Measurements from ENCODE around the gene DDIAS. TPM values are rescaled to one million over a fixed set of nuclear protein-coding genes. Genes with fewer than 3 reads are reported as not detected.

DDIAS gene
- total and polyA plus RNA-seq, 7 donors: 0.21 to 6.6 (median 1.4) TPM

DNA sequence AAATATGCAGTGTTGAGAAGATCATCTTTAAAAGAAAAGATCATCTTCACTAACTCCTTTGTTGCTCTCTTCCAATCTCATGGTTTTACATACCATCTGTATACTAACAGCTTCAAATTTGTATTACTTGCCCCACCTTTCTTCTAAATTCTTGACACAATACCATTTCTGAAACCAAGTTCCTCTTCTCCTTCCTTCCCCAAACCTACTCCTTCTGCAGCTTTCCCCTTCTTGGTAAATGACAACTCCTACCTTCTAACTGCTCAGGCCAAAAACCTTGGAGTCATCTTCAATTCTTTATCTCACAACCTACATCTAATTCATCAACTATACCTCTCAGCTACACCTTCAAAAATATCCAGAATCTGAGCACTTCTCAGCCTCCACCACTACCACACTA, 10.6 kb upstream of the DDIAS start:
- DNase-seq: no peak
- TF ChIP-seq, protein P1, sequence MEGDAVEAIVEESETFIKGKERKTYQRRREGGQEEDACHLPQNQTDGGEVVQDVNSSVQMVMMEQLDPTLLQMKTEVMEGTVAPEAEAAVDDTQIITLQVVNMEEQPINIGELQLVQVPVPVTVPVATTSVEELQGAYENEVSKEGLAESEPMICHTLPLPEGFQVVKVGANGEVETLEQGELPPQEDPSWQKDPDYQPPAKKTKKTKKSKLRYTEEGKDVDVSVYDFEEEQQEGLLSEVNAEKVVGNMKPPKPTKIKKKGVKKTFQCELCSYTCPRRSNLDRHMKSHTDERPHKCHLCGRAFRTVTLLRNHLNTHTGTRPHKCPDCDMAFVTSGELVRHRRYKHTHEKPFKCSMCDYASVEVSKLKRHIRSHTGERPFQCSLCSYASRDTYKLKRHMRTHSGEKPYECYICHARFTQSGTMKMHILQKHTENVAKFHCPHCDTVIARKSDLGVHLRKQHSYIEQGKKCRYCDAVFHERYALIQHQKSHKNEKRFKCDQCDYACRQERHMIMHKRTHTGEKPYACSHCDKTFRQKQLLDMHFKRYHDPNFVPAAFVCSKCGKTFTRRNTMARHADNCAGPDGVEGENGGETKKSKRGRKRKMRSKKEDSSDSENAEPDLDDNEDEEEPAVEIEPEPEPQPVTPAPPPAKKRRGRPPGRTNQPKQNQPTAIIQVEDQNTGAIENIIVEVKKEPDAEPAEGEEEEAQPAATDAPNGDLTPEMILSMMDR (IDR thresholded peaks at IDR 0.05): no peak
- no peaks in the 10 kb centered on the region for H3K9me3 ChIP-seq
- H3K4me1 ChIP-seq: peaks cover 13% of the 10 kb centered on the region
- intact Hi-C loops (cut with DNase I): no loop called here
- no peak overlapping the region for H3K27ac ChIP-seq
- no peaks in the 10 kb centered on the region for H3K27me3 ChIP-seq (ENCODE audit: insufficient read depth in 3 of 3, low read length in 2 of 3)
- H3K4me3 ChIP-seq: no peak overlapping the region
- H3K36me3 ChIP-seq (ENCODE audit: insufficient read depth in 1 of 2, low read depth in 1 of 2): no peaks in the 10 kb centered on the region
- no peak for ATAC-seq

DNA sequence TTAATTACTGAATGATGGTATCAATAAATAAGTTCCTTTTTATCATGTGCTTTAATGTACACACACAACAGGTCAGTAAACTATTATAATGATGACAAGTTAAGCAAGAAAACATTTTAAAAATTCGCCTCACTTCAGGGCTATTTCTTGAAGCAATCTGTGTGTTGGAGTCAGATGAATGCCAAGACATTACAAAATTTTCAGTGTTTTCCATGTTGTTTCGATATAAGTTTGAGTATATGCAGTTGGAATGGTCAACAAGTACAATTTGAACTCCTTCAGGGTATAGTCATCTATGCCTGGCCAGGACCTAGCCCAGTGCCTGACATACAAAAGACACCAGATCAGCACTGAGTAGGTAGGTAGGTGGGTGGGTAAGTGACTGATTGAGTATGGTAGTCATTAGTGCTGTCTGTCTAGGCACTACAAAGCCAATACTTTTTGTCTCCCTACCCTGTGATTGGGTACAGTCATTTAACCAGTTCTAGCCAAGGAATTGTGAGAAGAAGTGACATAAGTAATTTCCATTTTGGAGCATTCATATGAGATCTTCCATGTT, 8.8 kb upstream of the DDIAS start:
- TF ChIP-seq, protein P1 (IDR thresholded peaks at IDR 0.05): no peak
- H3K27ac ChIP-seq: no peak overlapping the region
- no peaks in the 10 kb centered on the region for H3K9me3 ChIP-seq
- WGBS, 3 donors: 89 to 94% (median 89%) methylated on average over 2 of the region's 2 CpGs
- H3K27me3 ChIP-seq (ENCODE audit: insufficient read depth in 3 of 3, low read length in 2 of 3): no peaks in the 10 kb centered on the region
- no peak overlapping the region for H3K4me3 ChIP-seq
- ATAC-seq: no peak
- H3K4me1 ChIP-seq: peaks cover 13% of the 10 kb centered on the region
- no peak for DNase-seq
- intact Hi-C loops (cut with DNase I): no loop called here
- no peaks in the 10 kb centered on the region for H3K36me3 ChIP-seq (ENCODE audit: insufficient read depth in 1 of 2, low read depth in 1 of 2)

DNA sequence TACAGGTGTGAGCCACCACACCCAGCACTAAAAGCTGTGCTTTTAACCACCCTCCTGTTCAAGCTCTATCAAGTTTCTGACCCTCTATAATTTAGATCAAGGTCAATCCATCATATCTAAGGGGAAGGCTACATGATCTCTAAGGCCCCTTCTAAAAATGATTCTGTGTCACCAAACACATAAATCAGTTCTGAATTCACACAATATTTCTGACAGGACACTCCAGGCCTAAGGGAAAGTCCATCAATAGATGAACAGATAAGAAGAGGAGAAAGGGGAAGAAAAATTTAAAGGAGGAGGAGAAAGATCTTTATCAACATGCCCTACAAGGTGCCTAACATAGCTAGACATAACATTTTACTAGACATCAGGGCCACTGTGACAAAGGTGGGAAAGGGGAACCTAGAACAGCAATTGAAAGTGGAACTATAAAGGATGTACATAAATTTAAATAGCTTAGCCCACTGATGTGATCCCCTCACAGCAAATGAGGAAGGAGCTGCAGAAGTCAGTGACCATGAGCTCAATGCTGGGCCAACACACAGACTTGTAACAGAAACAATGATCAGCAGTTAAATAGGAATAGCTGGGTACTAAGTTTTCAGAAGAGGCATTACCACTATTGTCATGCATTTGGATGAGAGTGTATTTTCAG, 6.0 kb upstream of the DDIAS start:
- DNase-seq: no peak
- Histone ChIP-seq H3K9me3 (no peaks in the 10 kb centered on the region), H3K27me3 (ENCODE audit: insufficient read depth in 3 of 3, low read length in 2 of 3) (no peaks in the 10 kb centered on the region), H3K4me3 (no peak overlapping the region), H3K36me3 (ENCODE audit: insufficient read depth in 1 of 2, low read depth in 1 of 2) (no peaks in the 10 kb centered on the region), H3K27ac (no peak overlapping the region), H3K4me1 (peaks cover 23% of the 10 kb centered on the region)
- TF ChIP-seq, protein P1 (IDR thresholded peaks at IDR 0.05): no peak
- ATAC-seq: no peak
- intact Hi-C loops (cut with DNase I): no loop called here

DNA sequence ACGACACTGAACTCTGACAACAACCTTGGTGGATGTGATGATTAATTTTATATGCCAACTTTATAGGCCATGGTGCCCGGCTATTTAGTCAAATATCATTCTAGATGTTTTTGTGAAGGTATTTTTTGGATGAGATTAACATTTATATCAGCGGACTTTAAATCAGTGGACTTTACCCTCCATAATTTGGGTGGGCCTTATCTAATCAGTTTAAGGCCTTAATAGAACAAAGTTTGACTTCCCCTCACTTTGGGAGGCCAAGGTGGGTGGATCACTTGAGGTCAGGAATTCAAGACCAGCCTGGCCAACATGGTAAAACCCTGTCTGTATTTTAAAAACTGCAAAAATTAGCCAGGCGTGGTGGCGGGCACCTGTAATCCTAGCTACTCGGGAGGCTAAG, 5.4 kb upstream of the DDIAS start:
- Histone ChIP-seq H3K27me3 (ENCODE audit: insufficient read depth in 3 of 3, low read length in 2 of 3) (no peaks in the 10 kb centered on the region), H3K27ac (no peak overlapping the region), H3K4me3 (no peak overlapping the region), H3K4me1 (peaks cover 23% of the 10 kb centered on the region), H3K9me3 (no peaks in the 10 kb centered on the region), H3K36me3 (ENCODE audit: insufficient read depth in 1 of 2, low read depth in 1 of 2) (no peaks in the 10 kb centered on the region)
- no peak for ATAC-seq
- no peak for DNase-seq
- WGBS, 3 donors: 96 to 97% (median 96%) methylated on average over 6 of the region's 6 CpGs
- TF ChIP-seq, protein P1 (IDR thresholded peaks at IDR 0.05): no peak
- intact Hi-C loops (cut with DNase I): no loop called here

DNA sequence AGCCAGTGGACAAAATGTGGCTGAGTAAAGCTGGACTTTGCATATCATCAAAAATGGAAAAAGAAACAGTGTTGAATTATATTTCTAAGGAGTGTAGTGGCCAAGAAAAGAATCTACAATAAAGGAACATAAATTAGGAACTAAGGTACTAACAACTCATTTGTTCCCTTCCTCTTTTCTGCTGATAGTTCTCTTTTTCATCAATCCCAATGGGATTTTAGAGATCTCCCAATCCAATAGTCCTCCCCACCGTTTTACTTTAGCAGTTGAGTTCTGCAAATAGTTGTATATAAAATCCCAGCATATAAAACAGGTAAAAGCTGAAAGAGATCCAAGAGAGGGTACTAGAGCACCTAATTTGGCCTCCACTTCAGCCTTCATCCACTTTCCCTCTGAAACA, 3.3 kb upstream of the DDIAS start:
- no peak for ATAC-seq

More for the DNA sequence above, 3.3 kb upstream of the DDIAS start:
- WGBS, 3 donors: 23 to 24% (median 24%) methylated on average over 1 of the region's 1 CpG
- H3K4me3 ChIP-seq: peak overlapping the region; percentile 84
- peaks cover 23% of the 10 kb centered on the region for H3K4me1 ChIP-seq
- TF ChIP-seq, protein P1 (IDR thresholded peaks at IDR 0.05): no peak
- H3K27me3 ChIP-seq (ENCODE audit: insufficient read depth in 3 of 3, low read length in 2 of 3): no peaks in the 10 kb centered on the region
- no peaks in the 10 kb centered on the region for H3K36me3 ChIP-seq (ENCODE audit: insufficient read depth in 1 of 2, low read depth in 1 of 2)
- DNase-seq: no peak
- H3K9me3 ChIP-seq: no peaks in the 10 kb centered on the region
- intact Hi-C loops (cut with DNase I): no loop called here
- H3K27ac ChIP-seq: no peak overlapping the region

Measured in psoas muscle (tissue), 8 donors.